ENCODE results near the gene TBC1D2B.

The TBC1D2B gene

DNA sequence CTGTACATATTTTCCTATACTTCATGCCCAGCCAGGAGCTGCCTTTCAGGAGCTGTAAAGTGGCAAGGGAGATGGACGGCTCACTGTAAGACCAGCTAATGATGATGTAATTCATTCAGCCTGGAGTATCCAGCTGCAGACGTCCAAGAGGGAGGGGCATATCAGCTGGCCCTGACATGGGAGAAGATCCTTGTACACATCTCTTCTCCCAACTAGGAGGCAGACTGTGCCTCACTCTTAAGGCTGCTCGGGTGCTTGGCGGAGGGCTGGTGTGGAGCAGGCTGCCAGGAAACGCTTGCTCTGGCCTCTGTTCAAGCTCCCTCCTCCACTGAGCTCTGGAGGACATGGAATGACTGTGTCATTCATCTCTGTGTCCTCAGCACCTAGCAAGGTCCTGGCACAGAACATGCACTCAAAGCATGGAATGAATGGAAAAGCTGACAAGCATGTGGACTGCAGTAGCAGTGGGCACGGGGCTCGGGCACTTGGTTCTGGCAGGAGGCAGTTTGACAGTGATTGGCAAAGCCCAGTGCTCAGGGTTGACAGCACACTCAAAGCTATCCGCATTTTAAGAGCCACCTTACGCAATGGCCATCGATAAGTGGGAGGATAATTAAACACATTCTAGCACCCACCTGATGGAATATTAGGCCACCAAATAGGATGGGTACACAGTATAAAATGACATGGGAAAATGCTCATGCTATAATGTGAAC is 72.4 kb downstream of the TBC1D2B start:
- no peak overlapping the region for H3K4me3 ChIP-seq (ENCODE audit: low read depth, low read length)
- TF ChIP-seq, protein P1, sequence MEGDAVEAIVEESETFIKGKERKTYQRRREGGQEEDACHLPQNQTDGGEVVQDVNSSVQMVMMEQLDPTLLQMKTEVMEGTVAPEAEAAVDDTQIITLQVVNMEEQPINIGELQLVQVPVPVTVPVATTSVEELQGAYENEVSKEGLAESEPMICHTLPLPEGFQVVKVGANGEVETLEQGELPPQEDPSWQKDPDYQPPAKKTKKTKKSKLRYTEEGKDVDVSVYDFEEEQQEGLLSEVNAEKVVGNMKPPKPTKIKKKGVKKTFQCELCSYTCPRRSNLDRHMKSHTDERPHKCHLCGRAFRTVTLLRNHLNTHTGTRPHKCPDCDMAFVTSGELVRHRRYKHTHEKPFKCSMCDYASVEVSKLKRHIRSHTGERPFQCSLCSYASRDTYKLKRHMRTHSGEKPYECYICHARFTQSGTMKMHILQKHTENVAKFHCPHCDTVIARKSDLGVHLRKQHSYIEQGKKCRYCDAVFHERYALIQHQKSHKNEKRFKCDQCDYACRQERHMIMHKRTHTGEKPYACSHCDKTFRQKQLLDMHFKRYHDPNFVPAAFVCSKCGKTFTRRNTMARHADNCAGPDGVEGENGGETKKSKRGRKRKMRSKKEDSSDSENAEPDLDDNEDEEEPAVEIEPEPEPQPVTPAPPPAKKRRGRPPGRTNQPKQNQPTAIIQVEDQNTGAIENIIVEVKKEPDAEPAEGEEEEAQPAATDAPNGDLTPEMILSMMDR (IDR thresholded peaks at IDR 0.05; ENCODE audit: low read depth, low read length) = no peak

DNA sequence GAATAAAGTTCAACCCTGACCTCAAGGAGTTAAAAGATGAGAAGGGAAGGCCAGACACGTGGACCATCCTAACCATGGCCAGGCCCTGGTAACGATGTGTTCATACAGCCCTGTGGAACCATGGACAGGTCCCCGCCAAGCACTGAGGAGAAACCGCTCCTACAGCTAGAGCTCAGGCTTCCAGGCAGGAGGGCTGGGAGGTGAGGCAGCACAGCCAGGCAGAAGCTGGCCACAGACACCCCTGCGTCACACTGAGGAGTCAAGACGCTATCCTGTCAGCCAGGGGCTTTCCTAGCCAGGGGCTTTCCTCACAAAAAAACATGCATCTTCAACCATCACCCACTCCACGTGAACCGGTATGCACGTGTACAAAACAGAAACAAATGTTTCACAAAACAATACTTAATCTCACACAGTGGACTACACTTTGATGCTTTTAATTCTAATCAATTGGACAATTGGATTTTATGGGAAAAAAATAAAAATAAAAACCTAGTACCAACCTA is 73.2 kb downstream of the TBC1D2B start:
- TF ChIP-seq, protein P1 (IDR thresholded peaks at IDR 0.05; ENCODE audit: low read depth, low read length) = no peak
- no peak overlapping the region for H3K4me3 ChIP-seq (ENCODE audit: low read depth, low read length)

DNA sequence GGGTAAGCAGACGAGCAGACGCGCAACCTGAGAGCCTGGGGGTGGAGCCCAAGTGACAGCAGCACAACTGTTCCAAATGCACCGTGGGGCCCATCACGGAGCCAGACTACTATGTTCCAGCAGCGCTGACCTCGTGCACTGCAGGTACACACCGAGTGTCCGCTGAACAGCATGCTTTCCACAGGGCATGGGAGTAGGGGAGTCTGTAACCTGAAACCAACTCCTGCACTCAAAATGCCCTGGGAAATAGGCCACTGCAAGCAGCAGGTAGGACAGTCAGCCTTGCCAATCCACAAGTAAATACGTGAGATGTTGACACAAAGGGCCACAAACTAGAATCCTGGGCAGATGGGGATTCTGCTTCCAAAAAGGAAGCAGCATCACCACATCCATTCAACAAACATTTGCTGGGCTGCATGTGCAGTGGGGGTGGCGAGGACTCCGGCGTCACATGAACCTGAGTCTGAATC is 73.9 kb downstream of the TBC1D2B start:
- TF ChIP-seq, protein P1 (IDR thresholded peaks at IDR 0.05; ENCODE audit: low read depth, low read length) = no peak
- H3K4me3 ChIP-seq (ENCODE audit: low read depth, low read length) = no peak overlapping the region

DNA sequence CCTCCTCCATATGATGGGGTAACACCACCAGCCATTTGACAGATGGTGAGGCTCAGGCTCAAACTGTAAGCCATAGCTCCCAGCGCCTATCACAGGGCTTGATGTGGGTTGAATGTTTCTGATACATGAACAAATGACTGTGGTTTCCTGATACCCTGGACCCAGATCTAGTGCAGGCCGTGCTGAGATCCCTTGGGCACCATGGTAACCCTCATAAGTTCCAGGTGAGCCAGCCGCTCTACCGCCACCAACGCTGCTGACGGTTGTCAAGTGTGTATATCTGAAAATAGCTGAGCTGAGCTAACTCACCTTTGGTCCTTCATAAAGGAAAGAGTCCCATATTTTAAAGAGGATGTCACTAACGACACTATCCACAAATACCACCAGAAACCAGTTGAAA is 74.5 kb downstream of the TBC1D2B start:
- TF ChIP-seq, protein P1 (IDR thresholded peaks at IDR 0.05; ENCODE audit: low read depth, low read length) = no peak
- H3K4me3 ChIP-seq (ENCODE audit: low read depth, low read length) = no peak overlapping the region

DNA sequence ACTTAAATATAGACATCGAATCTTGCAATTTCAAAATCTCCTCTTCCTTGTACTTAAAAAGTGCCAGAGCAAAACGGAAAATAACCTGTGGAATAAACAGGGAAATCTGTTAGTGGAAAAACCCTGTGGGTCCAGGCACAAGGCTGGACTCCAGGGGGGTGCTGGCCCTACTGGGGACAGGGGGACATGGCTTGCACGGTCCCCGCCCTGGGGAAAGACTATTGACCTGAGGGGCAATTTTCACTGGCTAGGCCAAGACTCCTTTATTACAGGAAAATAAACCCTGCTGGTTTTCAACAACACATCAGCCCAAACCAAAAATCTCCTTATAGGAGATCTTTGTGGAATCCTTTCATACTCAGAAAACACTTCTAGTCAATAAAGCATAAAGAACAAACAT is 75.9 kb downstream of the TBC1D2B start:
- TF ChIP-seq, protein P1 (IDR thresholded peaks at IDR 0.05; ENCODE audit: low read depth, low read length) = no peak
- H3K4me3 ChIP-seq (ENCODE audit: low read depth, low read length) = no peak overlapping the region

DNA sequence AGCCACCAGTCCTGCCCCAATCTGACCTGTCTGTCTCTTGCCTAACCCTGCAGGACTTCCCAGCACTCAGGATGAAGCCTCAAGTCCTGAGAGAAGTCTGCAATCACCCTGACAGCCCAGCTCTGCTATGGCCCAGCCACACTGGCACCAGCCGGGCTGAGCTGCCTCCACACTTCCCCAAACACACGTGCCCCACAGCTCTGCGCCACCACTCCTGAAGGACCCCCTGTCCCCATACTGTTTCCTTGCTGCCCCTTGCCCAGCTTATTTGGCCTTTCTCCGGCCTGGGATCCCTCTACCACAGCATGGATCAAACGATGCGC is 76.6 kb downstream of the TBC1D2B start:
- H3K4me3 ChIP-seq (ENCODE audit: low read depth, low read length) = no peak overlapping the region
- TF ChIP-seq, protein P1 (IDR thresholded peaks at IDR 0.05; ENCODE audit: low read depth, low read length) = no peak

DNA sequence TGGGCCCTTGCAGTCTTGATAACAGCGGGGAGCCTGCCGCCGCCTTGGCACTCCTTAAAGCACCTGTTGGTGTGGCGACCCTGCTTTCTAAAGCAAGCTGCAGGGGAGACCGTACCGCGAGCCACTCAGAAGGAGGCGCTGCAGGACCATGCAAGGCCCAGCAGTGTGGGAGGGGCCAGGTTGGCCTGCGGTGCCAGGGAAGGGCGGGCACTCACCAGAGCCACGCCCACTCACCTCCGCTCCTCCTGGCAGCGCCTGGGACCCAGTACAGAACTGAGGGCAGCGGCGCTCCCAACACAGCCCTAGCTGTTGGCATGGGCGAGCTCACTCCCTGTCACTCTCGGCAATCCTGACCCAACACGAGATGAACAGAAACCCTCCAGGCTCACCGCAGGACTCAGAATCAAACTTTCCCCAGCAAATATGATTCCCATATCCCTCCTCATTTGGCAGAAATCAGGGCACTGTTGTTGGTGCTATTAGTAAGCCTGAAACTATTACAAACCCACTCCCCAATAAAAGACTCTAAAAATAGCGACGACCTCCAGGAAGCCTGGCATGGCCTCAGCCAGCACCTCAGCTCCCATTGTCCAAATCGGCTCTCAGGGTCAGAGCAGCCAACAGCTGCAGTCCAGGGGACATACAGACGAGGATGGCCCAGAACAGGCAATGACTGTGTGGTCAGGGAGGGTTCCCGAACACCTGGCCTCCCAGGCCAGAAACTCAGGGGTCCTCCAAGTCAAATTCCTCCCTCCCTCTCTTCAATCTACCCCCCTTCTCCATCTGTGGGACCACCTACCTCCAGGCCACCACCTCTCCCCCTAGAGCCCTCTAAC is 77.2 kb downstream of the TBC1D2B start:
- no peak overlapping the region for H3K4me3 ChIP-seq (ENCODE audit: low read depth, low read length)
- TF ChIP-seq, protein P1 (IDR thresholded peaks at IDR 0.05; ENCODE audit: low read depth, low read length) = peak; percentile 27; the same call in 1 of the 2 replicates
